SK-N-SH (cell line): Measurements from ENCODE around the gene TMEM229A.
"Not testable (repeated sequence)": the region's sequence is repeated elsewhere in the genome, so short reads cannot be mapped to it uniquely, and the experiment has no call there.

Experiments
- CTCF ChIP-seq: fragments of 200-600 bp; sonication (generic); IDR thresholded peaks from 2 replicates; pipeline ENCODE4 v1.6.1; 2017; ENCODE audit warnings: antibody characterized with exemption, mild to moderate bottlenecking, moderate library complexity
- FOXJ3 ChIP-seq: sonication (generic); formaldehyde crosslinking; IDR thresholded peaks from 2 replicates; pipeline ENCODE4 v1.5.1; 2020; ENCODE audit warnings: mild to moderate bottlenecking, missing genetic modification reagents
- GATA2 ChIP-seq: sonication (generic); formaldehyde crosslinking; IDR thresholded peaks from 2 replicates; pipeline ENCODE4 v1.5.0; 2020; ENCODE audit warnings: mild to moderate bottlenecking, missing genetic modification reagents
- JUND ChIP-seq: IDR thresholded peaks from 2 replicates; pipeline ENCODE4 v1.4.0; 2012
- MAX ChIP-seq: IDR thresholded peaks from 2 replicates; pipeline ENCODE4 v1.4.0; 2012; ENCODE audit warnings: low read depth
- POLR2AphosphoS5 ChIP-seq: IDR thresholded peaks from 2 replicates; pipeline ENCODE4 v1.6.1; 2012; ENCODE audit warnings: low read depth, low read length
- REST ChIP-seq: IDR thresholded peaks from 2 replicates; pipeline ENCODE4 v1.6.1; 2012; ENCODE audit warnings: mild to moderate bottlenecking, low read depth, low read length, moderate library complexity
- SIN3A ChIP-seq: IDR thresholded peaks from 2 replicates; pipeline ENCODE4 v1.6.1; 2012; ENCODE audit warnings: low read depth, mild to moderate bottlenecking, low read length, moderate library complexity, borderline replicate concordance

GRCh38 chr7:124024329-124024728 is 8.5 kb downstream of the TMEM229A start:
- TF ChIP-seq MAX; JUND; SIN3A; CTCF; FOXJ3 (CRISPR knock-in tag); GATA2; REST; POLR2AphosphoS5: not testable (repeated sequence)
